Panc1 (cell line): ENCODE data around the gene SLC10A4. TPM values are rescaled to one million over a fixed set of nuclear protein-coding genes. Genes with fewer than 3 reads are reported as not detected.

ENCODE experiments used
- ATAC-seq: fragments of 200-7000 bp; cut with Tn5 transposase; 2 replicates; pipeline ENCODE4 v1.9.1; 2020; ENCODE audit warnings: mild to moderate bottlenecking, moderate library complexity
- BruUV-seq: library from RNA; stranded (reverse); fragments of 400-500 nt; replicated peaks from 2 replicates; lab custom pipeline; 2021; lab: Mats Ljungman, UMichigan
- CTCF ChIA-PET: fragments of 300-600 bp; sonication (Branson Sonifier 250); formaldehyde crosslinking; loops from one replicate; lab custom pipeline; 2022; ENCODE audit warnings: antibody characterized with exemption; lab: Charles Lee
- POLR2A ChIA-PET: fragments of 300-600 bp; sonication (Branson Sonifier 250); formaldehyde crosslinking; loops from one replicate; lab custom pipeline; 2022; ENCODE audit warnings: antibody characterized with exemption; lab: Charles Lee
- DNase-seq: peaks from one replicate; pipeline ENCODE4 v3.0.0-alpha.2; 2010; ENCODE audit warnings: low read depth, low spot score
- H3K27ac ChIP-seq: 2 replicates; pipeline ENCODE4 v1.5.1; 2011; ENCODE audit warnings: mild to moderate bottlenecking, low read length, inconsistent platforms
- H3K27me3 ChIP-seq: fragments of 200-500 bp; sonication (Bioruptor generic); 2 replicates; pipeline ENCODE4 v1.6.0; 2014; ENCODE audit warnings: low read length, inconsistent platforms; ENCODE audit not compliant: control insufficient read depth, insufficient read depth
- H3K36me3 ChIP-seq: fragments of 200-500 bp; sonication (Bioruptor generic); 2 replicates; pipeline ENCODE4 v1.5.1; 2014; ENCODE audit warnings: inconsistent platforms, mild to moderate bottlenecking, low read length, moderate library complexity; ENCODE audit not compliant: control insufficient read depth, insufficient read depth
- H3K4me1 ChIP-seq: 2 replicates; pipeline ENCODE4 v1.5.1; 2011; ENCODE audit warnings: inconsistent platforms, mild to moderate bottlenecking, low read length, moderate library complexity; ENCODE audit not compliant: control insufficient read depth, insufficient read depth
- H3K4me3 ChIP-seq, 2 experiments: 2 replicates each; pipeline ENCODE4 v1.5.1; 2011 to 2012; ENCODE audit warnings: low read depth in 2 of 2, low read length in 2 of 2, mild to moderate bottlenecking in 2 of 2, inconsistent platforms in 1 of 2, moderate library complexity in 1 of 2
- H3K9me3 ChIP-seq: fragments of 200-500 bp; sonication (Bioruptor generic); 2 replicates; pipeline ENCODE4 v1.5.1; 2014; ENCODE audit warnings: low read depth, mild to moderate bottlenecking, inconsistent platforms, low read length, moderate library complexity; ENCODE audit not compliant: control insufficient read depth, insufficient read depth
- CTCF ChIP-seq: fragments of 450-650 bp; IDR thresholded peaks from 2 replicates; pipeline ENCODE4 v1.5.1; 2017; ENCODE audit warnings: mild to moderate bottlenecking
- POLR2AphosphoS5 ChIP-seq: IDR thresholded peaks from 2 replicates; pipeline ENCODE4 v1.6.1; 2012; ENCODE audit warnings: mild to moderate bottlenecking, low read depth, low read length, moderate library complexity
- REST ChIP-seq, 2 experiments: IDR thresholded peaks; 2 replicates each; pipeline ENCODE4 v1.6.1; 2011 to 2012; ENCODE audit warnings: low read depth in 2 of 2, control low read depth in 1 of 2, low read length in 1 of 2, mild to moderate bottlenecking in 1 of 2, moderate library complexity in 1 of 2; ENCODE audit not compliant: insufficient read depth in 1 of 2
- SIN3A ChIP-seq: IDR thresholded peaks from 2 replicates; pipeline ENCODE4 v1.6.1; 2012; ENCODE audit warnings: low read depth, mild to moderate bottlenecking, low read length, moderate library complexity, borderline replicate concordance; ENCODE audit not compliant: insufficient read depth
- TCF7L2 ChIP-seq: IDR thresholded peaks from 2 replicates; pipeline ENCODE4 v1.6.1; 2011; ENCODE audit warnings: mild to moderate bottlenecking, low read depth, low read length, inconsistent platforms
- in situ Hi-C: cut with HindIII; loops from 2 replicates; pipeline ENCODE4 v1.10.0; 2016; ENCODE audit warnings: low sequenced_read_pairs, low pct_unique_long_range_greater_than_20kb
- intact Hi-C: fragments of 100-400 bp; cut with micrococcal nuclease; formaldehyde crosslinking; loops from one replicate; pipeline ENCODE4 v1.10.0; 2022; ENCODE audit not compliant: unreplicated experiment
- total RNA-seq: library from RNA; stranded (reverse); gene quantifications from one replicate; pipeline ENCODE4 v1.2.1, GENCODE V29; 2021; ENCODE audit not compliant: unreplicated experiment

Gene SLC10A4
- total RNA-seq, 1 experiment from 2014 or later: 1.2 TPM

- ATAC-seq (no peak), DNase-seq (no peak)
- in situ Hi-C loops: no loop called here
- H3K4me1 ChIP-seq: no peaks in the 10 kb centered on the region
- H3K27ac ChIP-seq: no peak overlapping the region
- no peaks in the 10 kb centered on the region for H3K36me3 ChIP-seq
- H3K27me3 ChIP-seq: no peaks in the 10 kb centered on the region
- no peak overlapping the region for H3K4me3 ChIP-seq
- TF ChIP-seq CTCF: no peak
- BruUV-seq: no TSS peak
- no peaks in the 10 kb centered on the region for H3K9me3 ChIP-seq
- ChIA-PET POLR2A (interaction anchor here (0.6 kb wide), 1 partner anchor 552 kb away, joined by 3 read pairs; no protein-coding TSS in a partner anchor), CTCF (no interaction called here)
- intact Hi-C loops: no loop called here
Observed at GRCh38 chr4:48454591-48454990, 28.6 kb upstream of the SLC10A4 start.

- Histone ChIP-seq H3K36me3 (no peaks in the 10 kb centered on the region), H3K9me3 (no peaks in the 10 kb centered on the region), H3K27me3 (no peaks in the 10 kb centered on the region), H3K4me3 (no peak overlapping the region), H3K4me1 (no peaks in the 10 kb centered on the region), H3K27ac (no peak overlapping the region)
- POLR2A ChIA-PET: no interaction called here
- no TSS peak for BruUV-seq
- in situ Hi-C loops (no loop called here), intact Hi-C loops (no loop called here)
- TF ChIP-seq CTCF (no peak), POLR2AphosphoS5 (no peak), TCF7L2 (no peak), REST (IDR thresholded peaks at IDR 0.05; ENCODE audit: insufficient read depth in 1 of 2, low read depth in 2 of 2, low read length in 1 of 2) (no peak), SIN3A (no peak)
- CTCF ChIA-PET: no interaction called here
- DNase-seq (no peak), ATAC-seq (no peak)
Observed at GRCh38 chr4:48461000-48461399, 22.1 kb upstream of the SLC10A4 start.
